Measurements from ENCODE around the gene RAMACL.
A peak's percentile ranks its signal among the peaks of the same experiment; 100 is the strongest.
"Not testable (repeated sequence)": the region's sequence is repeated elsewhere in the genome, so short reads cannot be mapped to it uniquely, and the experiment has no call there.

RAMACL gene

DNA sequence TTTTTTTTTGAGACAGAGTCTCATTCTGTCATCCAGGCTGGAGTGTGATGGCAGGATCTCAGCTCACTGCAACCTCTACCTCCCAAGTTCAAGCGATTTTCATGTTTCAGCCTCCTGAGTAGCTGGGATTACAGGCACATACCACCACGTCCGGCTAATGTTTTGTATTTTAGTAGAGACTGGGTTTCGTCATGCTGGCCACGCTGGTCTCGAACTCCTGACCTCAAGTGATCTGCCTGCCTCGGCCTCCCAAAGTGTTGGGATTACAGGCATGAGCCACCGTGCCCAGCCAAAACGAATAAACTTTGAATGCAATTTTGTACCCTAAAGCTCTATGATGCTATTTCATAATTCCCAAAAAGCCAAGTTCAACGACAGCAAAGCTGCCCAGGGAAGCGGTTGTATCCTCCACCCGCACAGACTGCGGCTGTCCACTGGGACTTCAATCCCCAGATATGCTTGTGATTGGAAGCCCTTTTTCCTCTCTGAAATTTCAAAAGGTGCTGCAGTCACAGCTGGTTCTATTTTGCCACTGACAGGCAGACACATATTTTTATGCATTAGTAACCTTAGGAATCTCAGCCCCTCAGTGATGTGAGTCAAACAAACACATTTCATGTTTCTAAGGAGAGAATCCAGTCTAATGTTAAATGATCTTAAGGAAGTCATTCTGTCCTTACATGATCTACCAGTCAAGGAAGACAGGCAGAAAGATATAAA, 8.7 kb upstream of the RAMACL start:
- no peak for DNase-seq

DNA sequence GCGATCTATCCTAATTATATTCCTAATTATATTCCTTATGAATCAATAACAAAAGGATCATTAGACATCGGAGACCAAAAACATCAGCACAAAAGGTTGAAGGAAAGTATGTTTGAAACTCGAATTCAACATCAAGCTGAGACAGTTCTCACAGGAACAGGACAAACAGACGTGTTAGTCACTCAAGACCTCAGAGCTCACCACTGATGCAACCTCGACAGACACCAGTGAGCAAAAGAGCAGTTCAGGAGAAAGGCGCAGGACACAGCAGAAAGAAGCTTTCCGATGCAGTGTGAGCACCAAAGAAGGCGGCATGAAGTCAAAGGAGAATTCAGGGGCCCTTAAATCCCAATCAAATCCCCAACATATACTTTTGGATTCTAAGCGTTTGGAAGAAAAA, 6.3 kb upstream of the RAMACL start:
- no peak for DNase-seq

DNA sequence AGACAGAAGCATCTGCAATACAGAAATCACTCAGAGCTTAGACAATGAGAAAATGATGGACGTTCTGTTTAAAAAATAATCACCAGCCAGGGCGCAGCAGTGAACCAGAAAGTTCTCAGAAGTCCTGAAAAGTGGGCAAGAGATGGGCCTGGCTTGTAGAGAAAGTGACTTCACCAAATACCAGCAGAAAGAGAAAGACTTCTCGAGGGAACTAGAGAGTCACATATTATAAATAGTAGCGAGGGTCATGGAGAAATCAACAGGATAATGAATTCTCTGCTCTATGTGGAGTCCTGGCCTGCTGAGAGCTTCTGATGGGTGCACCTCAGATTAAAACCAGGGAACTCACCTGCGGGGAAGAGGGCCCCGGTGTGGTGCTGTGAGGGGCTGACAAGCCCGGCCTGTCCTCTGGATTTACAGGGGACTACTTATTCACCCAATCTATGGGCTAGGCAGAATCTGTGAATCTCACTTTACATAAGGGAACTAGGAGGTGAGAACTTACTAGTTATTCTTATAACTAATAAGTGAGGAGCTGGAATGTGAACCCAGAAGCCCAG, 5.6 kb upstream of the RAMACL start:
- no peak for DNase-seq

DNA sequence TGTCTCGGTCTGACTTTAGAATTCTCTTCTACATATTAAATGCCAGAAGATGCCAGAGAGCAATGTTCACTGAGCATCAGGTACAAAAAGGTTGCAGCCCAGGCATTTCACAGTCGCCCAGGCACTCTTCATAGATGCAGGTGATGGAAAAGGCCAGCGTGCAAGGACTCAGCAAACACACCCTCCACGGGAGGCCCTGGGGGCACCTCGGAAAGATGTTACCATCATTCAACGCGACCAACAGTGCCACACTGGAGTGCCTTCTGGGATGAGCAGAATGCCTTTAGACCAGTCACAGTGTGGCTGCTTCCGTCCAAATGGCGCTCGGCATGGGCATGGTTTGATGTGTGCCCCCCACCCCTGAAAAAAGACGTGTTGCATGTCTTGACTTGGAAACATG, 4.5 kb upstream of the RAMACL start:
- DNase-seq: no peak

DNA sequence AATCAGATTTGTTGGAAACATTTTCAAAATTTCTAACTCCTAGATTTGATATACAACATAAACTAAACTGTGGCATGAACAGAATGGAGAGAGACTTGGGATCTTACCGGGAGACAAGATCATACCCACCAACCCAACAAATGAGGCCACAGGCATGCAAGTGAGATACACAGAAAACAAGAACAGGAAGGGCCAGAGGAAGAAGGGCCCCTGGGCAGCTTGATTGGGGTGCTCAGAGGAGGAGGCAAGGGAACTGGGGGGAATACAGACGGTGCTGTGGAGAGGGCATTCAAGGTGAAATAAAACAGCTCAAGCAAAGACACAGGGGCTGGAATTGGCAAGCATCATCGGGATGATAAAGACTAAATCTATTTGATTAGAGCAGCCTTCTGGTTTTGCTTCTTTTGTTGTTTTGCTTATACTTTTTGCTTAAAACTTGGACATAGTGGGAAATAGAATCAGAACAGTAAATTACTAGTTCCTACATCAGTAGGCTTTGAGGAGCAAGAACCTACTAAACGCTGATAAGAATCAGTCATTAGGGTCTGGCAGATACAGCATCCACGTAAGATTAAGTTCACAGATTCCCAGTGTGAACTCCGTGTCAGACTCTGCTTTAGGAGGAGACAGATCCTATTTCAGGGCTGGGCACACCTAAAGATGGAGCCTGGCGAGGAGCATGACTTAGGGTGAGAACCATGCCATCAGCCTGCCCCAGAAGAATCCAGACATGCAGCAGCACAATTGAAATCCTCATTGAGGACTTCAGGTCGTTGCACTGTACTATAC, 3.5 kb upstream of the RAMACL start:
- no peak for DNase-seq

DNA sequence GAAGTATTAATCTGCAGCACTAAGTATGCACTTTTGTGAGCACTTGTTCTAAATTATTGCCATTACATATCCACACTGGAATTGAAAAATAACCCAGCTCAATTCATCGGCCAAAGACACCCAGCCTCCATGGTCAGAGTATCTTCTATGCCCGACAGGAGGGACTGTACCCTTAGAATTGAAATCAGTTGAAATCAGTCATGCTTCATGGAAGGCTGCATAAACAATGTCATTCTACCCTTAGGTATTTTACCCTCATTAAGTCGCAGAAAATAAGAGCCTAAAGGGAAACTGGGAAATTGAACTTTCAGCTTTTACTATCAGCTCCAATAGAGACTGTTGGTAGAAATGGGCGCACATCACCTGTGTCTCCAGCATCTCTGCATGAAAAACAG, 2.9 kb upstream of the RAMACL start:
- DNase-seq: no peak

DNA sequence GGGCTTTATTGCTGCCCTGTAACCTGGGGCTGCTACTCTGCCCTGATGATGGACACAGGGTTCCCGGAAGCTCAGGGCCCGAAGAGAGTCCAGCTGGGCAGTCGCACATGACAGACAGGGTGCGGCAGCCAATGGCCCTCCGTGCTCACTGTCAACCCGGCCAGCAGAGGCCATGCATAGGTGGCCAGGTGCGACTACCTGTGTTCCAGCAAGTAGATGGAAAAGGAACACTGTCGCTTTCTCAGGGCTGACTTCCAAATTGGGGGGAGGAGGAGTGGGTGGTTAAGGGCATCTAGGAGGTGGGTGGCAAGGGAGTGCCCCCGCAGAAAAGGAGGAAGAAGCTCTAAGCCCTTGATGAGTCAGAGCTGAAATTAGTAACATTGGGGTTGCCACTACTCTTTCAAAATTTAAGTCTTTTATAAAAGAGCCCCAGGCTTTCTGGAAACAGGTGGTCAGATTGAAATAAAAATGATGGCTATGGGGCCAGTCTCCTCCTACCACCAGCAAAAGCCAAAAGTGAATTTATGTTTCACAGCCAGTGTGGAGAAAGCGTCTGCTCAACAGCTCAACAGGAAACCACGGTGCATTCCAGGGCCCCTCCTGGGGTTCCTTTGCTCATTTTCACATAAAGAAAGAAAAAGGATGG, 2.3 kb upstream of the RAMACL start:
- DNase-seq: no peak

DNA sequence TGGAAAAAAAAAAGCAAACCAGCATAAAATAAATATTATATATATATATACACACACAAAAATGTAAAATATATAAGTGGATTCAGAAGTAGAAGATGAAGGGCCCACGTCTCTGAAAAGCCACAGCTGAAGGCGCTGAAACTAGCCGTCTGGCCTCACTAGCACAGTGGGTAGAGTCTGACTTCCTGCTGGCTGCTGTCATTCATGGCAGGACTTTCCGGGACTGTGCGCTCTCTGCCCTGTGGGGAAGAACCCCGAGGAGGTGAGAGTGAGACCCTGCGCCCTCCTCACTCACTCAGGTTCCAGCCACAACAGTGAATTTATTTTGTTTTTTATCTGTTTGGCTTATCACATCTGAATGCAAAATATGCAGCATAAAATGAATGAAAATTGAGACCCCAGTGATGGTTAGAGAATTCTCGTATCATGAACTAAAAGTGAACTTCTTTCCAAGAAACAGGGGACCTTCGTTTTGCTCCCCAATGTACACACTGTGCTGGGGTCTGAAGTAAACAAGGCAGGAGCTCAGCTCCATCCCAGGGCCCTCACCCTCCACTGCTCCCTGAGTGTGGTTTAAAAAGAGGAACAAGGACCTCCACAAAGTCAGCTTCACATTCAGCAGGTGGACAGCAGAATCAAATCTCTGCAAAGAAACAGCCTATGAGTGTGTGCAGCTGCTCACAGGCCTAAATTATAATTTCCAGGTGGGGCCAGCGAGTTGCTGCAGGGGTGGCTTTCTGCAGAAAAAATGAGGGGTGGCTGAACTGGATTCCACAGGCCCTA, 1.3 kb upstream of the RAMACL start:
- DNase-seq: no peak

DNA sequence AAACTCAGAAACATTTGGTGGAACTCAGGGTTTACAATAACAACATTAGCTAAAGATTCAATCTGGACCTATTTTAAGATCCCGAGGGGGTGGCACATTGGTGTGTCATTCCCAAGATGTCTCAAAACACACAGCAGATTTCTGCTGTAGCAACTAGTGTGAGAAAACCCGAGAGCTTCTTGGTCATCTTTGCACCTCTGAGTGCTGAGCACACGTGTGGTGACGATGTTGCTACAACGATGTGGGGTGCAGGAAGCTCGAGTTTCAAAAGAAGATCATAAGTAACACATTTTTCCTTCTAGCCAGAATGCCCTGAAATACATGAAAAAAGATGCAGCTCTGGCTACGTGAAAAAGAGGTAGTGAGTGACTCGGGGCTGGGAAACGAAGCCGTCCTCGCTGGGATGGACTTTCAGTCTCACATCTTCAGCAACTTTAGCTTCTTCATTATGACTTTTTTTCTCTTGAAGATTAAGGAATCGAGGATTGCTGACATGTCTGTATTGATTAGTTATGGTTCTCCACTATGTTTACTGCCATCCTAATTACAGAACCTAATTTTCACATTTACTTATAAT, 1.5 kb downstream of the RAMACL start:
- DNase-seq: no peak

DNA sequence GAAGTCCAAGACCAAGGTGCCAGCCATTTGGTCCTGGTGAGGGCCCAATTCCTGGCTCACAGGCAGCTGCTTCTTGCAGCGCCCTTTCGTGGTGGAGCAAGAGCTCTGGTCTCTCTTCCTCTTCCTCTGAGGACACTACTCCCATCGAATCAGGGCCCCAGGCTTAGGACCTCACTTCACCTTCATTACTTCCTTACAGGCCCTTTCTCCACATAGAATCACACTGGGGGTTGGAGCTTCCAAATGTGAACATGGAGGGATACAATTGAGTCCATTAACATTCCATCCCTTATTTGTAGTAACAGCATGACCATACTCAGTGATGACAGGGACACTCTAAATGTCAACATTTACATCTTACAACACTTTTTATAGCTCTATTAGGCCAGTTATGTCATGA, 2.3 kb downstream of the RAMACL start:
- DNase-seq: no peak

DNA sequence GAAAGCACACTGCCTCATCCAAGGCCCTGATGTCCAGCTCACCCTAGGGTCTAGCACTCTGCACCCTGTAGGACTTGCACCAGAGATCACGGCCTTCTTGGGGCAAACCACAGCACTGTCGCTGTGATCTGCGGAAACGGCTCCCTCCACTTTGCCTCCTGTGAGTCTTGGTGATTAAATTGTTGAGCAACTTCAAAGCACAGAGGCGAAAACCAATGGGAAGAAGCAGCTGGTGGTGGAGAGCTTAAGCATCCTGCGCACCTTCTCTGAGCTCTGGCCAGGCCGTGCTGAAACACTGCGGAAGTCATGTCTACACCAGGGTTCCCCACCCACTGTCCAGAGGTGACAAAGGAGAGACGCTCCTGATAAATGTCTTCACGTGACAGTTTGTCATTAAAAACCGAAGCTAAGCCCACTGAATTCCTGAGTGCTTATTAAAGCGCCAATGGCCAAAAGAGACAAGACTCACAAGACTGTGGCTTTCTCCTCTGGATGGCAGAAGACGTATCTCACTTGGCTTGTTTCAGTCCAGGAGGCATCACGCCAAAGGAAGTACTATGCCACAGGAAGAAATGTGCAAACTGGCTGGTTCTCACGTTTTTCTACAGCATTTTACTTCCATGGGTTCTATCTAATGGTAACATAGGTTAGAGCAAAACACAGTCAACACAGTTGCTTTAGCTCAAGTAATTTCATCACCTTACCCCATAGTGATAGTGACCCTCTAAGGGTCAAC, 3.1 kb downstream of the RAMACL start:
- DNase-seq: no peak

DNA sequence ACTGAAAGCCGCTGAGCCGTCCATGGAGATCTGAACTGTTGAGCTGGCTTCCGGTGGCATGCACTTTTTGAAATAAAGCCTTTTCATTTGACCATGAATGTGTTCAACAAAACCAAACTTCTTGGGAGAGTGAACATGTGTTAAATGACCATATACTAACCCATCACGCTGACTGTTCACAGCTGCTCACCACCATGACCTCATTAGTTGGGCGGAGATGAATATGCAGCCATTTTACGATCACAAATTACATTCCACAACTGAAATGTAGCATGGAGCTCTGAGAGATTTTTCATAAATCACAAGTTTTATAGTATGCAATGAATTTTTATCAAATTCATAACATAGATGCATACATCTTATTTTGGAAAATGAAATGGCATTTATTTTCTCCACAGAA, 4.2 kb downstream of the RAMACL start:
- DNase-seq: no peak

DNA sequence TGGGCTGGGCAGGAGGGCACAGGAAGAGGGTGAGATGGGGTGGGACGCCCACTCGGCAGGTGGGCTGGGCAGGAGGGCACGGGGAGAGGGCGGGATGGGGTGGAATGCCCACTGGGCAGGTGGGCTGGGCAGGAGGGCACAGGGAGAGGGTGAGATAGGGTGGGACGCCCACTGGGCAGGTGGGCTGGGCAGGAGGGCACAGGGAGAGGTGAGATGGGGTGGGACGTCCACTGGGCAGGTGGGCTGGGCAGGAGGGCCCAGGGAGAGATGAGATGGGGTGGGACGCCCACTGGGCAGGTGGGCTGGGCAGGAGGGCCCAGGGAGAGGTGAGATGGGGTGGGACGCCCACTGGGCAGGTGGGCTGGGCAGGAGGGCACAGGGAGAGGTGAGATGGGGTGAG, 4.7 kb downstream of the RAMACL start:
- not testable (repeated sequence) for DNase-seq

DNA sequence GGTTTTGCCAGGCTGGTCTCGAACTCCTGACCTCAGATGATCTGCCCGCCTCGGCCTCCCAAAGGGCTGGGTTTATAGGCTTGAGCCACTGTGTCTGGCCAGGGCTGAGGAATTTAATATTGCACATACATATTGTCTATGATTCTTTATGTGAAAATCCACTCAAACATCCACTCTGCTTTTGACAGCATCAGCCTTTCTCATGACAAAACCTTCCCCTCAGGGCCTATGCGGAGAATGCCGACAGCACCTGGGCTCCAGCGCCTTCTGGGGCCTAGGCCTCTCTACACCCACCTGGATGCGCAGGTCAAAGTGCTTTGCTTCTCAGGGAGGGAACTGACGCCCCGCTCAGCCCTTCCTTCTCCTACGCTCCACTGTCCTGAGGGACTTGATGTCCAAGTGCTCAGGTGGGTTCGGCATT, 5.4 kb downstream of the RAMACL start:
- DNase-seq: no peak

DNA sequence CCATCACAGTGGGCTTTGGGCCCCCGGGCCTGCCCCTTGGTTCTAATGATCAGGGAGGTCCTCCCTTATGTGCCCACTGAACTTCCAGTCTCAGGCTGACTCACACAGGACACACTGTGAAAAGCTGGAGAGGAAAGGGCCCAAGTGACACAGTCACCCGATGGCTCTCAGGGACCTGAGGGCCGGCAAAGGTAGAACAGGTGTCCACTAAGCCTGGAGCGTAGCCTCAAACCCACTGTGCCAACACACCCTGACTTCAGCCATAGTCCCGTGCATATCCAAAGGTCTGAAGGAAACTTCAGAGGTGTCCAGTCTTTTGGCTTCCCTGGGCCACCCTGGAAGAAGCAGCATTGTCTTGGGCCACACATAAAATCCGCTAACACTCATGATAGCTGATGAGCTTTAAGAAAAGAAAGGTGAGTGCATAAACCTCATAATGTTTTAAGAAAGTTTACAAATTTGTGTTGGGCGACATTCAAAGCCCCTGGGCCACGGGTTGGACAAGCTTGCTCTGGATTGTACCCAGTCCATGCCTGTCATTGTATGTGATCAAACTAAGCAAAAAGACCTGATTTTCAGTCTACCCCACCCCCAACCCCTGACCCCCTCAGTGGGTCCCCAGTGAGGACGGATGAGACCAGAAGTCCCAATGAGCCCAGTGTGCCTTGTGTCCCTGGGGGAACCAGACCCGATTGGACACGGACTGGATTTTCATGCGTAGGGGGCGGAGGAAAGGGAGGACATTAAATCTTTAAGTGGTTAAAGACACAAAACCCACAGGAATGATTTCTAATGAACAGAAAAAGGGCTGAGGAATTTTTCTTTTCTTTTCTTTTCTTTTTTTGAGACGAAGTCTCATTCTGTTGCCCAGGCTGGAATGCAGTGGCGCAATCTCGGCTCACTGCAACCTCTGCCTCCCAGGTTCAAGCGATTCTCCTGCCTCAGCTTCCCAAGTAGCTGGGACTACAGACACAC, 6.1 kb downstream of the RAMACL start:
- no peak for DNase-seq

DNA sequence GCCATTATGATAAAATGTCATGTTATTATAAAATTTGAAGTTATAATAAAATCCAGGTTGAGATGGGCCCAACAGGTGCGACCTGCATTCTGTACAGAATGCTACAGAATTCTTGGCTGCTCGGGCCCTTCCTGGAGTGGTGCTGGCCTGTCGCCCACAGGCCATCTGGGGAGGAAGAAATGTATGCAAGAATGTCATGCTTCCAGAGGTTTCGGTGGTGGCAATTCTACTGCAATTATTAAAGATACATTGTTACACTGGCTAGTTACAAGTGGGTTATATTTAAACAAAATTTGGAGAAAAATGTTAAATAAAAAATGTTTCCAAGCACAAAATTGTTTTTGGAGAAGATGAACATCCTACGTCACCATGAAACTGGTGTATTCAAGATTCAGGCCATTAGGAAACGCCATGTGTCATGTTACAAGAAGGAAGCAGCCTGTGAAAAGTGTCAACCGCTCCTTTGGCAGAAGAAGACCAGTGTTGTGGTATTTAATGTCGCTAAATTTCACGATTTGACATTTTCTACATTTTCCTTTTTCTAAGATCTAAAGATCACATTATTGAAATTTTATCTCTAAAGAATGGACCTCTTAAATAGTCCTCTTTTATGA, 7.1 kb downstream of the RAMACL start:
- peak in 1 of 2 experiments; percentile 4 for DNase-seq

DNA sequence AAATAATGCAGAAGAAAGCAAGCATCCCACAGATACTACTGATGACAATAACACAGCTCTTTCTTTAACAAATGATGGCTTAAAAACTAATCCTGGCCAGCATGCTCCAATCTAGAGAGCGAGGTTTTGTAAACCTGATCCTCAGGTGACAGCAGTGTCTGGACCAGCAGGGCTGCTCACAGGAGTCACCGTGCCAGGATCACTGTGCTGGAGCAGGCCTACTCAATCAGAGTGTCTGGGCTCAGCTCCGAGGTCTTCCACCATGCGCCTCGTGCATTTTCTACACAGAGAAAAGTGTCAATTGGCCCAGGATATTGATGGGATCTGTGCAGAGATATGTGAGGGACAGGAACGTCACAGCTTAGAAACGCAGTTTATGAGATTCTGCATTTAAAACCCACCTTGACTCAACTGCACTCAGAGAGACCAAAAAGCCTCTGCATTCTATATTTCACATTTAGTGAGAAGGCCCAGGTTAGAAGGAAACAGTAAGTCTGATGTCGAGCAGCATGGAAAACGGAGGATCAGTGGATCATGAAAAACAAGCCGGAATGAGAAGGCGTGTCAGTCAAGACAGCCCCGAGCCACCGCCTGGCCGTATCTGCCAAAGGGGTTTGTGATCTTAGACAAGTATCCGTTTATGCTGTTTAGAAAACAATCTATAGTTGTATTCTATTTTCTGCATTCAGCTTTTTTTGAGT, 7.8 kb downstream of the RAMACL start:
- no peak for DNase-seq

DNA sequence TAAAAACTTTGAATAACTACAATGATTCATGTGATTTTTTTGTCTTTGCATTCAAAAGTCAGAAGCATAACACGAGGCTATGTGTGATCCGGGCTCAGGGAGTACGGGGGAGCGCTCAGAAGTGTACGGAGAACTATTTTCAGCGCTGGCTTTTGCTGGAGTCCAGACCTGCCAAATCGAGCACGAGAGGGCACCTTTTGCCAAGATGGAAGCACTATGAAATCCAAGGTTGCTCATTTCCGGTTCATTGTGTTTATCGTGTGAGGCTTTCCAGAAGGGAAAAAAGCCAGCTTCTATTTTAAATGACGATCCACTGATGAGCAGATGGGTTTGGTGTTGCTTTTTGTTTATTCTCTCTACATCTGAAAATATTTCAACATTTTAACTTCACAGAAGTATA, 11.3 kb downstream of the RAMACL start:
- no peak for DNase-seq

DNA sequence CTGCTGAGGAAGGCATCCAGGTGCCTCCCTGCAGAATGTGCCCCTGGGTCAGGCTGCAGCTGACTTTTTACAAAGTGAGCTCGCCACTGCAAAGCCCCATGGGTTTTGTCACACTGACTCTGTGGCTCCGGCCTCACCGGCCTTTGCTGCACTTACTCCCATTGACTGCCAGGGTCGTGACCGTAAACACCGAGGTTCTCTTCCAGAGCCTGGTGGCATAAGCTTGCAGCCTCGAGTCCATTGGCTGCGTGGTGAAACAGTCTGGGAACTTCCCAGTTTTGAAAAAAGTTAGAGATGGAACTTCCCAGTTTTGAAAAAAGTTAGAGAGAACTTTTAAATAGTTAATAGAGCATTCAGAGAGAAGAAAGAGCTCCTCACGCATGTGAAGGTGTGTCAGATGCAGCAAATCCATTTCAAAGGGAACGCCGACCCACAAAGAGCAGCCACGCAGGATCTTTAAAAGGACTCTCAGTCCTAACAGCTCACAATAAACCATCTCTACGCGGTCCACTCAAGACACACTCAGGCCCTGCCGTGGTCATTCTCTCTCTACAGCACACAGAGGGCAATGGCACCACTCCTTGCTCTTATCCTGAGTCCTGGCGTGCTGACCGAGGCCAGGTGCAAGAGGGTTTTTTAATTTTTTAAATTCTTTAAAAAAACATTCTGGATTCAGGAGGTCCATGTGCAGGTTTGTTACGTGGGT, 12.8 kb downstream of the RAMACL start:
- no peak for DNase-seq
